Measurements from ENCODE around the gene DOHH. TPM values are rescaled to one million over a fixed set of nuclear protein-coding genes. Genes with fewer than 3 reads are reported as not detected.
A peak's percentile ranks its signal among the peaks of the same experiment; 100 is the strongest.

DOHH gene, protein sequence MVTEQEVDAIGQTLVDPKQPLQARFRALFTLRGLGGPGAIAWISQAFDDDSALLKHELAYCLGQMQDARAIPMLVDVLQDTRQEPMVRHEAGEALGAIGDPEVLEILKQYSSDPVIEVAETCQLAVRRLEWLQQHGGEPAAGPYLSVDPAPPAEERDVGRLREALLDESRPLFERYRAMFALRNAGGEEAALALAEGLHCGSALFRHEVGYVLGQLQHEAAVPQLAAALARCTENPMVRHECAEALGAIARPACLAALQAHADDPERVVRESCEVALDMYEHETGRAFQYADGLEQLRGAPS
- 6.8 and 10.1 TPM in 2 replicates for total RNA-seq

- peak; percentile 97 to 98 for DNase-seq (ENCODE audit: low read depth in 2 of 2)
Observed at GRCh38 chr19:3500429-3501101, at the start of gene DOHH. DOHH (minus strand) TSS chr19:3500674; CDS start chr19:3496814, 3,860 bp downstream.

GRCh38 chr19:3549816-3550215, 49.3 kb upstream of the DOHH start:
- no peak for DNase-seq (ENCODE audit: low read depth in 2 of 2)

DNA sequence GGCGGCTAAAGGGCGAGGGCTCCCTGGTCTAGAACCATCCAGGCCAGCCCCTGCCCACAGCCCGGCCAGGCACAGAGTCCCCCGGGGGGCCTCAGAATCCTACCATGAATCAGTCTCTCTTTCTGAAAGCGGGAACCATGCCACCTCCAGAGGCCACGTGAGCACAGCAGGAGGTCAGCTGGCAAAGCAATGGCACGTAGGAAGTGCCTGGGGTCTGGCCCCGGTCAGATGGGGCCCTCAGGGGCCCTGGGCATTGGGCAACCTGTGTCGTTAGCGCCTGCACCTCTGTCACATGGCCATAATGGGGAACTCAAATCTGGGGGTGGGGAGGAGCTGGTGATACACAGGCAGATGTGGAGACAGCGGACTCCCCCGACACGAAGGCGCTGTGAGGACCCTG, 48.1 kb upstream of the DOHH start:
- no peak for DNase-seq (ENCODE audit: low read depth in 2 of 2)

- DNase-seq (ENCODE audit: low read depth in 2 of 2): no peak
Observed at GRCh38 chr19:3547767-3548282, 47.4 kb upstream of the DOHH start.

GRCh38 chr19:3547301-3547731, 46.8 kb upstream of the DOHH start:
- DNase-seq (ENCODE audit: low read depth in 2 of 2): peak; percentile 30 to 33

GRCh38 chr19:3546119-3546518, 45.6 kb upstream of the DOHH start:
- DNase-seq (ENCODE audit: low read depth in 2 of 2): no peak

- DNase-seq (ENCODE audit: low read depth in 2 of 2): no peak
Observed at GRCh38 chr19:3545669-3546034, 45.2 kb upstream of the DOHH start.

DNA sequence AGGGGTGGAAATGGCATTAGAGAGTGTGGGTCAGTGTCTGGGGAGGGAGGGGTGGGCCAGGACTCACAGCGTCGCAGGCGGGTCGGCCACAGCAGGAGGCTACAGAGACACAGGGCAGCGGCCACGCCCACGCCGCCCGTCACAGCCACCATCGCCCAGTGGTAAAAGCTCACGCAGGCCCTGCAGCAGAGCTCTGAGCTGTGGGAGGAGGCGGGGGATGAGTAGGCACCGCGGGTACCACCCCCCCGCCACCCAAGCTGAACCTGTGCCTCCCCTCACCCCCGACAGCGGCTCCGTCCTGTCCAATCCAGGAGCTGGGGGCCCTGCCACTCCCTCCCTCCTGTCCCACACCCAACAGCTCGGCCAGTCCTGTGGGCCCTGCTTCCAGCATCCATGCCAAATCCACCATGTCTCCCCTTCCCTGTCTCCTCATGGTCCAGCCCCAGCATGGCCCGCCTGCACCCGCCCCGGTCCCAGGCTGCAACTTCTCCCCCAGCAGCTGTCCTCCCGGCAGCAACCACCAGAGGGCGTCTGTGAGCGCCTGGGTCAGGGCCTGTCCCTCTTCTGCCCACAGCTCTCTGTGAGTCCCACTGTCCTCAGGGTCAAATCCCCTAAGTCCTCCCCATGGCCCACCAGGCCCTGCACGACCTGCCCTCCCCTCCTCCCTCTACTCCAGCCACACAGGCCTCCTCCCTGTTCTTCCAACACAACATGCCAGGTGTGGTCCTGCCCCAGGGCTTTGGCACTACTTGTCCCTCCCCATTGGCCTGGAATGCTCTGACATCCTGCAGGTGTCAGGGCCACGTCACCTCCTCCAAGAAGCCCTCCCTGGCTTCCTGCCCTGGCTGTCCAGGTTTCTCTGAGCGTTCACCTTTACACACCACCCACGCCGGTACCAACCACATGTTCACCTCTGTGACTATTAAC, 44.5 kb upstream of the DOHH start:
- DNase-seq (ENCODE audit: low read depth in 2 of 2): peak; percentile 57 to 71

DNA sequence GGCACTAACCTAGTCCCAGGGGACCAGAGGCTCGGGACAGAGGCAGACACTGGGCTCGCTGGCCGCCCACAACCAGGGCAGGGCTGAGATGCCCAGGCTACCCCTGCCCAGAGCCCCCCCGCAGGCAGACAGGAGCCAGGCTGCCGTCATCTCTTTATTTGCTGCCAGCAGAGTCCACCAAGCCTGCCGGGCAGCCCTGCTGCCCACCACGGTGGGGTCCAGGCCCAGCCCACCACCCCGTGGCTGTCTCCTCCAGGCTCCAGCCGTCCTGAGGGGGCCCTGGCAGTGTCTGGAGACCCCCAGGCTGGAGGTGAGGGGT, 43.5 kb upstream of the DOHH start:
- no peak for DNase-seq (ENCODE audit: low read depth in 2 of 2)

DNA sequence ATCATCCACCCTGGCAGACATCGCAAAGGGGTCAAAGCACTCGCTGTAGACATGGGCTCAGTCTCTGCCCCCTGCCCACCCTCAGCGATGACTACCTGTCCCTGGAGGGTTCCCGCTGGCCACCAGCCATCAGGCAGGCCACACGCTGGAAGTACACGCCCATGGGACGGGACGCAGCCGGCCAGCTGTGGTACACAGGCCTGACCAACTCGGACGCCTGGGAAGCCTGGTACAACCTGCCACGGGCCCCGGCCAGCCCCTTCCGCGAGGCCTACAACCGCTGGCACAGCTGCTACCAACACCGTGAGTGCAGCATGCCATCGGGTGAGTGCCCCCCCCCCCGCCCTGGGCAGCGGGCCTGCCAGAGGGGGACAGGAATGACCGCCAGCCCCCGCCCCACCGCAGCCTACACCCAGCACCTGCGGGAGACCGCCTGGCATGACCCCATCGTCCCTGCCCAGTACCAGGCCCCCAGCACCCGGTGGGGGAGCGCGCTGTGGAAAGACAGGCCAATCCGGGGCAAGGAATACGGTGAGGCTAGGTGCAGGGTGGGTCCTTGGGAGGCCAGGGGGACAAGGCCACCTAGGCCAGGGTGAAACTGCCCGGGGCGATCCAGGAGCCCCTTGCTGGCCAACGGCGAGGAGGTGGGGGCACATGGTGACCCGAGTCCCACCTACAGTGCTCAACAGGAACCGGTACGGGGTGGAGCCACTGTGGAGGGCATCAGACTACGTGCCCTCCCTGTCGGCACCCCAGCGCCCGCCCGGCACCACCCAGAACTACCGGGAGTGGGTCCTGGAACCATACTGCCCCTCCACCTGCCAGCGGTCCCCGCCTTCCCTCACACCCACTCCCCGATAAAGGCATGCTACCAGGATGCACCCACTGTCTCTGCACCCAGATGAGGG, 42.9 kb upstream of the DOHH start:
- DNase-seq (ENCODE audit: low read depth in 2 of 2): no peak

GRCh38 chr19:3539756-3540118, 39.3 kb upstream of the DOHH start:
- DNase-seq (ENCODE audit: low read depth in 2 of 2): no peak

DNA sequence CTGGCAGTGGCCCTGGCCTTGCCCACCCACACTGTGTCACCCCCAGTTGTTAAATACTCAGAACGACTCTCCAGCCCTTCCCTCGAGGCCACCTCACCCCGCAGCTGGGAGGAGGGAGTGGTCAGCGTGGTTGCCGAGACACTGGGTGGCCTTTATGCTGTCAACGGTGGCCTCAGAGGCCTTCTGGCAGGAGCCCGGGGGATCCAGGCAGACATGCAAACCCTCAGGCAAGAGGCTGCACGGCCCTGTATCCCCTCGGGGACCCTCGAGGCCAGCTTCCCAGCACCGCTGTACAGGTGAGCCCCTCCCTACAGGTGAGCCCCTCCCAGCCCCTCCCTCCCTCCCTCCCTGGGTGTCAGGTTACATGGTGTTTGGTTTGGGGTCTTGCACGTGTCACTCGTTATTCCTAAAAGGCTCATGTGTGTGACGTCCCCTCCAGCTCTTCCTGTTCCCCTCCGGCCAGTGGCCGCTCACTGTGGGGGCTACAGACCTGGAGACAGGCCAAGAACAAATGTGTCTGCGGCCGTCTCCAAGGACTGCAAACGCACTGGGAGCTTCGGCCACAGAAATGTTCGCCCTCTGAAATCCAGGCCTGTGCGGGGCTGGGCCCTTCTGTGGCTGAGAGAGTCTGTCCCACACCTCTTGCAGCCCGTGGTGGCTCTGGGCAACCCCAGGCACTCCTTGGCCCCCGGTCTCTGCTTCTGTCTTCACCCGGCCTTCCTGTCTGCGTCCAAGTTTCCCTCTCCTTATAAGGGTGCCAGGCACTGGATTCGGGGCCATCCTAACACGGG, 38.7 kb upstream of the DOHH start, which contains the start of gene TEKTIP1:
TEKTIP1 (plus strand) TSS at position 210 of the 791 bp plus-strand sequence; CDS start at position 214, 4 bp downstream.
- DNase-seq (ENCODE audit: low read depth in 2 of 2): no peak

DNA sequence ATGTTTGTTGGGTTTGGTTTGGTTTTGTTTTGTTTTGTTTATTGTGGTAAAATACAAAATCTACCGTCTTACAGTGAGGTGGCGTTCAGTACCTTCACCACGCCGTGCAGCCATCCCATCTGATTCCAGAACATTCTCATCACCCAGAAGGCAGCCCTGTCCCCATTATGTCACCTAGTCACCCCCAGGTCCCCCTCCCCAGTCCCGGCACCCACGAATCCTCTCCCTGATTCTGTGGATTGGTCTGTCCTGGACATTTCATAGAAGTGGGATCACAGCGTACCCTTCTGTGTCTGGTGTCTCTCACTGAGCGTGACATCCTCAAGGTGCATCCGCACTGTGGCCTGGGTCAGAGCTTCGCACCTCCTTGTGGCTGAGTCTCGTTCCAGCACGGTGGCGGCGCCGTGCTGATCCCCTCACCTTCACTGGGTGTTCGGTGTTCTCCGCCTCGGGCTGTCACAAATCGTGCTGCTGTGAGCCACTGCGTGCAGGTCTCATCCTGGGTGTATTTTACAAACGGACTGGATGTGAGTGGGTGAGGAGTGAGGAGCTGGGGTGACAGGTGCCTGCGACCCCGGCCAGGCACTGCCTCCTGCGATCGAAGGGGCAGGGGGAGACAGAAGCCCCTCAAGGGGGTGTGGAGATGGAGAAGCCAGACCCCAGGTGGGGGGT, 37.9 kb upstream of the DOHH start:
- DNase-seq (ENCODE audit: low read depth in 2 of 2): no peak

DNA sequence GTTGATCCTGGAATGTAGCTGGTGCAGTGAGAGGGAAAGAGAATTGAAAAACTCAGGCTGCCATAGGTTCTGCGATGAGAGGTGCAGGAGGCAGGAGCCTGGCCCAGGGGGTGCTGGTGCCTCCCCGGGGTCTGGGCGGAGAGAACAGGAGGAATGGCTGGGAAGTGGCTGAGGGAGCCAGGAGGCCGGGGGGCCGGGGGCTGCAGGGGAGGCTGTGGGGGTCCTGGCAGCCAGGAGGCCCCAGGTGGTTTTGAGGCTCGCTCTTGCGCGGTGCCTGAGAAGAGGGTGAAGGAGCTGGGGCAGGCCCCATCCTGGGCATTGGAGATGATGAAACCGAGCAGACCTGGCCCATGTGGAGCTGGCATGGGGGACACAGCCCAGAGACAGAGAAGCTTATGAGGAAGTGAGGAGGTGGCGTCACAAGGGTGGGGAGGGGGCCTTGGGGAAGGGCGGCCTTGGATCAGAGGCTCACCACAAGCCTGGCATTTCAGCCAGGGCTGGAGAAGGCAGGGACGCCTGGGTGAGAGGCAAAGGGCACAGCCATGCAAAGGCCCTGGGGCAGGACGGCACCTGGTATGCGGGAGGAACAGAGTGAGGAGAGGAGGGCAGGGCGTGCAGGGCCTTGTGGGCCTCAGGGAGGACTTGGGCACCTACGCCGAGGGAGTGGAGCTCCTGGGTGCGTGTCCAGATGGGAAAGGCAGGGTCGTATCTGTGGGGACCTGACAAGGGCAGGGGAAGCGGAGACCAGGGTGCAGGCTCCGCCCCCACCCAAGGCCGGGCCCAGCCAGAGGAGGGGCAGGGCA, 37.2 kb upstream of the DOHH start:
- DNase-seq (ENCODE audit: low read depth in 2 of 2): no peak

- no peak for DNase-seq (ENCODE audit: low read depth in 2 of 2)
Observed at GRCh38 chr19:3537101-3537437, 36.6 kb upstream of the DOHH start.

- DNase-seq (ENCODE audit: low read depth in 2 of 2): no peak
Observed at GRCh38 chr19:3536429-3537100, 36.1 kb upstream of the DOHH start.

DNA sequence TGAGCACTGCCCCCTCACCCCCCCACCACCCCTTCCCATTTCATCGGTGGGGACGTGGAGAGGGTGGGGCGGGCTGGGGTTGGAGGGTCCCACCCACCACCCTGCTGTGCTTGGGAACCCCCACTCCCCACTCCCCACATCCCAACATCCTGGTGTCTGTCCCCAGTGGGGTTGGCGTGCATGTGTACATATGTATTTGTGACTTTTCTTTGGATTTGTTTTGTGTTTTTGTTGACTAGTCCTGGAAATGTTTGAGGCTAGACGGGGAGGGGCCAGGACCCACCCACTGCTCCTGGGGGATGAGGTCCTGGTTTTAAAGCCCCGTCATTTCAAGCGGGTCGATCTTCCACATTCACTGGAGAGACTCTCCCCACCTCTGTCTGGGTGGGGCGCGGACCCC, 35.5 kb upstream of the DOHH start:
- DNase-seq (ENCODE audit: low read depth in 2 of 2): no peak

DNA sequence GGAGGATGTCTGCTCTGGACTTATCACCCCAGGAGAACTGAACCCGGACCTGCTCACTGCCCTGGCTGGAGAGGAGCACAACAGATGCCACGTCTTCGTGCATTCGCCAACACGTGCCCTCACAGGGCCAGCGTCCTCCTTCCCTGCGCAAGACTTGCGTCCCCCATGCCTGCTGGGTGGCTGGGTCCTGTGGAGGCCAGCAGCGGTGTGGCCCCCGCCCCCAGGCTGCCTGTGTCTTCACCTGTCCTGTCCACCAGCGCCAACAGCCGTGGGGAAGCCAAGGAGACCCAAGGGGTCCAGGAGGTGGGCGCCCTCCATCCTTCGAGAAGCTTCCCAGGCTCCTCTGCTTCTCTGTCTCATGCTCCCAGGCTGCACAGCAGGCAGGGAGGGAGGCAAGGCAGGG, 35.1 kb upstream of the DOHH start:
- DNase-seq (ENCODE audit: low read depth in 2 of 2): no peak

DNA sequence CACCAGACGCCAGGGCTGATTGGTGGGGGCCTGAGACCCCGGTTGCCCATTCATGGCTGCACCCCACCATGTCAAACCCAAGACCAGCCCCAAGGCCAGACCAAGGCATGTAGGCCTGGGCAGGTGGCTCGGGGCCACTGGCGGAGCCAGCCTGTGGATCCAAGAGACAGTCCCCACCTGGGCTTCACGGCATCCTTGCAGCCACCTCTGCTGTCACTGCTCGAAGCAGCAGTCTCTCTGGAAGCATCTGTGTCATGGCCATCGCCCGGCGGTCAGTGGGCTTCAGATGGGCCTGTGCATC, 34.7 kb upstream of the DOHH start:
- no peak for DNase-seq (ENCODE audit: low read depth in 2 of 2)
